SH-SY5Y (cell line): ENCODE data around the gene GSE1.

ENCODE experiments used
- GATA2 ChIP-seq: IDR thresholded peaks from 2 replicates; pipeline ENCODE4 v1.6.1; 2011; ENCODE audit warnings: mild to moderate bottlenecking, low read depth, low read length
- GATA3 ChIP-seq: IDR thresholded peaks from 2 replicates; pipeline ENCODE4 v1.6.1; 2011; ENCODE audit warnings: low read depth, mild to moderate bottlenecking, low read length, moderate library complexity

DNA sequence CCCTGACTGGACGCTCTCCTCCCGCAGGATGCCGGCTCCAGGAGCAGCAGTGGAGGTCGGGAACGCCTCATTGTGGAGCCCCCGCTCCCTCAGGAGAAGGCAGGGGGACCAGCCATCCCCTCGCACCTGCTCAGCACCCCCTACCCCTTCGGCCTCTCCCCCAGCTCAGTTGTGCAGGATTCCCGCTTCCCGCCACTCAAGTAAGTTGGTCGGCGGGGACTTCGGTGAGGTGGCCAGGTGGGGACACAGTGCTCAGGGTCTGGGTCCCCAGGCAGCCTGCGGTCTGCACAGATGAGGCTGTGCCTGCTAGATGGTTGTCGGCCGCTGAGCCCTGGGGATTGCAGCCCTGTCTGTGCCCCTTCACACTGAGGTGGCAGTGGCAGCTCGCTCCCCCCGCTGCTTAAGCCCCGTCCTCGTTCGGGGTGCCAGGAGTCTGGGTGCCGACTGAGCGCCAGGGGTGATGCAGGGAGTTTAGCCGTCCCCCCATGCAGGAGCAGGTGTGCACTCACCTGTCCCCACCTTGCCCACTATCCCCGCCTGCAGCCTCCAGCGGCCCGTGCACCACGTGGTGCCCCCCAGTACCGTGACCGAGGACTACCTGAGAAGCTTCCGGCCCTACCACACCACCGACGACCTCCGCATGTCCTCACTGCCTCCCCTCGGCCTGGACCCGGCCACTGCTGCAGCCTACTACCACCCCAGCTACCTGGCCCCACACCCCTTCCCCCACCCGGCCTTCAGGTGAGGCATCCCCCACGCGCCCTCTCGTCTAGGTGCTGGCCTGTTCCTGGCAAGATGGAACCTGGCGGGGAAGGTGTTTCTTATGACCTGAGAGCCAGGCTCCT is 41.4 kb downstream of the GSE1 start:
- TF ChIP-seq GATA3 (no peak), GATA2 (no peak)
